GM12878 (cell line): ENCODE measurements around the gene PRICKLE4. TPM values are rescaled to one million over a fixed set of nuclear protein-coding genes. Genes with fewer than 3 reads are reported as not detected.

Experiments used
- ASH2L ChIP-seq: fragments of 300-600, 200-600 bp; sonication (generic); IDR thresholded peaks from 2 replicates; pipeline ENCODE4 v1.6.1; 2017; ENCODE audit warnings: low read depth, mild to moderate bottlenecking, borderline replicate concordance
- BACH1 ChIP-seq: fragments of 450-650 bp; IDR thresholded peaks from 2 replicates; pipeline ENCODE4 v1.6.1; 2017; ENCODE audit warnings: mild to moderate bottlenecking, borderline replicate concordance
- BCLAF1 ChIP-seq: fragments of 450-650 bp; IDR thresholded peaks from 2 replicates; pipeline ENCODE4 v1.6.1; 2017; ENCODE audit warnings: antibody characterized with exemption, mild to moderate bottlenecking, moderate library complexity
- BMI1 ChIP-seq: fragments of 450-650 bp; IDR thresholded peaks from 2 replicates; pipeline ENCODE4 v1.6.1; 2016; ENCODE audit warnings: mild to moderate bottlenecking, moderate library complexity, borderline replicate concordance
- CHD1 ChIP-seq: IDR thresholded peaks from 2 replicates; pipeline ENCODE4 v1.6.1; 2012; ENCODE audit warnings: low read depth, low read length, improper control_type of control experiment
- E2F4 ChIP-seq: IDR thresholded peaks from 2 replicates; pipeline ENCODE4 v1.6.1; 2012; ENCODE audit warnings: low read depth, low read length, improper control_type of control experiment
- EP300 ChIP-seq, 2 experiments: fragments of 150-350 bp in 1 of 2; IDR thresholded peaks; 2 replicates each; pipeline ENCODE4 v1.6.1; 2011 to 2012; ENCODE audit warnings: low read depth in 2 of 2, low read length in 2 of 2, borderline replicate concordance in 1 of 2, improper control_type of control experiment in 1 of 2, inconsistent platforms in 1 of 2; ENCODE audit not compliant: control insufficient read depth in 1 of 2
- LARP7 ChIP-seq: fragments of 450-650 bp; IDR thresholded peaks from 2 replicates; pipeline ENCODE4 v1.6.1; 2017; ENCODE audit warnings: mild to moderate bottlenecking
- MEF2A ChIP-seq: IDR thresholded peaks from 2 replicates; pipeline ENCODE4 v1.6.1; 2011; ENCODE audit warnings: low read depth, mild to moderate bottlenecking, low read length, moderate library complexity; ENCODE audit not compliant: insufficient read depth
- MYC ChIP-seq: IDR thresholded peaks from 2 replicates; pipeline ENCODE4 v1.6.1; 2011; ENCODE audit warnings: mild to moderate bottlenecking, low read length, moderate library complexity, inconsistent platforms; ENCODE audit not compliant: insufficient read depth, insufficient replicate concordance, insufficient read length, severe bottlenecking
- NFYA ChIP-seq: IDR thresholded peaks from 2 replicates; pipeline ENCODE4 v1.6.1; 2011; ENCODE audit warnings: low read depth, mild to moderate bottlenecking, low read length, improper control_type of control experiment, borderline replicate concordance
- NR2C1 ChIP-seq: fragments of 450-650 bp; IDR thresholded peaks from 2 replicates; pipeline ENCODE4 v1.6.1; 2017; ENCODE audit warnings: antibody characterized with exemption, mild to moderate bottlenecking, moderate library complexity
- RELA ChIP-seq: fragments of 450-650 bp; IDR thresholded peaks from 2 replicates; pipeline ENCODE4 v1.8.0; 2014; ENCODE audit warnings: borderline replicate concordance; ENCODE audit not compliant: partially characterized antibody
- SIN3A ChIP-seq: IDR thresholded peaks from 2 replicates; pipeline ENCODE4 v1.6.1; 2012; ENCODE audit warnings: low read depth, low read length, improper control_type of control experiment
- SMAD1 ChIP-seq: fragments of 450-650 bp; IDR thresholded peaks from 2 replicates; pipeline ENCODE4 v1.6.1; 2018; ENCODE audit warnings: mild to moderate bottlenecking, low read depth; ENCODE audit not compliant: partially characterized antibody
- SP1 ChIP-seq: IDR thresholded peaks from one replicate; pipeline ENCODE4 v1.6.1; 2011; ENCODE audit warnings: low read depth, low read length
- TCF7 ChIP-seq: IDR thresholded peaks from 2 replicates; pipeline ENCODE4 v1.6.1; 2014; ENCODE audit warnings: antibody characterized with exemption, borderline replicate concordance
- WRNIP1 ChIP-seq: IDR thresholded peaks from 2 replicates; pipeline ENCODE4 v1.6.1; 2011; ENCODE audit warnings: low read depth, low read length, improper control_type of control experiment, borderline replicate concordance
- ZNF207 ChIP-seq: fragments of 450-650 bp; IDR thresholded peaks from 2 replicates; pipeline ENCODE4 v1.6.1; 2014; ENCODE audit warnings: antibody characterized with exemption, mild to moderate bottlenecking, borderline replicate concordance
- ZNF217 ChIP-seq: fragments of 450-650 bp; IDR thresholded peaks from 2 replicates; pipeline ENCODE4 v1.6.1; 2017; ENCODE audit warnings: antibody characterized with exemption, mild to moderate bottlenecking
- ZNF384 ChIP-seq: IDR thresholded peaks from 2 replicates; pipeline ENCODE4 v1.6.1; 2012; ENCODE audit warnings: low read depth, mild to moderate bottlenecking, low read length, improper control_type of control experiment, borderline replicate concordance
- polyA plus RNA-seq, 11 experiments: library from polyadenylated mRNA; depleted of rRNA in 4 of 11; unstranded in 6 of 11; stranded (reverse) in 5 of 11; fragments of >200 nt; fragmentation: Nextera tagmentation in 4 of 11; fragmentation: Illumina TruSeq in 1 of 11; extraction: Ambion mirVana in 4 of 11; extraction: Trizol in 1 of 11; gene quantifications; 1 replicate in 1 of 11; 2 replicates in 10 of 11; pipeline versions ENCODE4 v1.2.1 to v1.2.3, GENCODE V29; 2011 to 2016; ENCODE audit warnings: inconsistent platforms in 2 of 11, missing spikeins in 2 of 11, low read depth in 1 of 11
- total RNA-seq, 4 experiments: library from RNA; depleted of rRNA in 3 of 4; stranded (reverse); fragments of >200 nt in 3 of 4; fragmentation: Illumina TruSeq in 1 of 4; extraction: Trizol in 1 of 4; gene quantifications; 2 replicates each; pipeline versions ENCODE4 v1.2.1 to v1.2.3, GENCODE V29; 2013 to 2021
- TF ChIP-seq, protein P1 (sequence below): fragments of 150-350 bp; IDR thresholded peaks from 2 replicates; pipeline ENCODE4 v1.6.1; 2014; ENCODE audit warnings: mild to moderate bottlenecking, low read depth, low read length
- TF ChIP-seq, protein P2 (sequence below): fragments of 450-650 bp; IDR thresholded peaks from 2 replicates; pipeline ENCODE4 v1.6.1; 2017; ENCODE audit warnings: low read depth, mild to moderate bottlenecking, moderate library complexity

The PRICKLE4 gene
- total and polyA plus RNA-seq, 10 of the 15 experiments (the other 5 are each of a cell fraction or from before 2014, with no cell fraction given): 0.33 to 0.85 (median 0.35) TPM; not detected in 7

DNA sequence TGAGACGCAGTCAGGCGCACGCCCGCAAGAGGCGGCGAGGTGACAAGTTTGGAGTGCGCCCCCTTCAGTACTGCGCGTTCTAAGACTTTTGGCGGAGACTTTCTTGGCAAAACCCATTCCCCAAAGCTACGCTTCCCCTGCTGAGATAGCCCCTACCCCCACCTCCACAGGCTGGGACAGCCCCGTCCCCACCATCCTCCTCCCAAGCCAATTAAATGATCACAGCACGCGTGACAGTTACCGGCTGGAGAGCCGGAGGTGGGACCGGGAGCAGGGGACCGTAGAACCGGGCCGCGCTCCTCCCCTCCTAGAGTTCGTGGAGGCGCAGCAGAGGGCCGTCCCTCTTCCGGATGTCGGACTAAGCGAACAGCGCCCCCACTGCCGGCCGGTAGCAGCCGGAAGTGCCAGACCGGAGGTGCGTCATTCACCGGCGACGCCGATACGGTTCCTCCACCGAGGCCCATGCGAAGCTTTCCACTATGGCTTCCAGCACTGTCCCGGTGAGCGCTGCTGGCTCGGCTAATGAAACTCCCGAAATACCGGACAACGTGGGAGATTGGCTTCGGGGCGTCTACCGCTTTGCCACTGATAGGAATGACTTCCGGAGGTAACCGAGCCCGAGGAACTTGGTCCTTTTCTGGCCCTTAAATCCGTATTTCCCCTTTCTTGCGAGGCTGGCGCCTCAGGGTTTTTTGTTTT lies 6.8 kb downstream of the PRICKLE4 start, which contains the start of gene TOMM6 (continued):
- TF ChIP-seq, protein P1, sequence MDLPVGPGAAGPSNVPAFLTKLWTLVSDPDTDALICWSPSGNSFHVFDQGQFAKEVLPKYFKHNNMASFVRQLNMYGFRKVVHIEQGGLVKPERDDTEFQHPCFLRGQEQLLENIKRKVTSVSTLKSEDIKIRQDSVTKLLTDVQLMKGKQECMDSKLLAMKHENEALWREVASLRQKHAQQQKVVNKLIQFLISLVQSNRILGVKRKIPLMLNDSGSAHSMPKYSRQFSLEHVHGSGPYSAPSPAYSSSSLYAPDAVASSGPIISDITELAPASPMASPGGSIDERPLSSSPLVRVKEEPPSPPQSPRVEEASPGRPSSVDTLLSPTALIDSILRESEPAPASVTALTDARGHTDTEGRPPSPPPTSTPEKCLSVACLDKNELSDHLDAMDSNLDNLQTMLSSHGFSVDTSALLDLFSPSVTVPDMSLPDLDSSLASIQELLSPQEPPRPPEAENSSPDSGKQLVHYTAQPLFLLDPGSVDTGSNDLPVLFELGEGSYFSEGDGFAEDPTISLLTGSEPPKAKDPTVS: peak; percentile 70; the same call in 1 of the 2 replicates
- TF ChIP-seq BACH1 (no peak; the same call in 1 of the 2 replicates), SIN3A (peak; percentile 96), LARP7 (0 out of 2 replicates have a peak, but pooled peaks have one; percentile 19), NFYA (no peak), RELA (peak; percentile 73), WRNIP1 (no peak; the same call in 1 of the 2 replicates), ZNF207 (peak; percentile 87), SP1 (peak; percentile 33), MEF2A (no peak), BCLAF1 (no peak), TCF7 (no peak), NR2C1 (peak; percentile 75), CHD1 (no peak), E2F4 (no peak), BMI1 (no peak), ASH2L (peak; percentile 24; the same call in 1 of the 2 replicates), ZNF217 (no peak), ZNF384 (no peak), EP300 (IDR thresholded peaks at IDR 0.05; ENCODE audit: borderline replicate concordance in 1 of 2, control insufficient read depth in 1 of 2, low read depth in 2 of 2, low read length in 2 of 2) (no peak), MYC (peak; percentile 81), SMAD1 (peak; percentile 71)
- TF ChIP-seq, protein P2, sequence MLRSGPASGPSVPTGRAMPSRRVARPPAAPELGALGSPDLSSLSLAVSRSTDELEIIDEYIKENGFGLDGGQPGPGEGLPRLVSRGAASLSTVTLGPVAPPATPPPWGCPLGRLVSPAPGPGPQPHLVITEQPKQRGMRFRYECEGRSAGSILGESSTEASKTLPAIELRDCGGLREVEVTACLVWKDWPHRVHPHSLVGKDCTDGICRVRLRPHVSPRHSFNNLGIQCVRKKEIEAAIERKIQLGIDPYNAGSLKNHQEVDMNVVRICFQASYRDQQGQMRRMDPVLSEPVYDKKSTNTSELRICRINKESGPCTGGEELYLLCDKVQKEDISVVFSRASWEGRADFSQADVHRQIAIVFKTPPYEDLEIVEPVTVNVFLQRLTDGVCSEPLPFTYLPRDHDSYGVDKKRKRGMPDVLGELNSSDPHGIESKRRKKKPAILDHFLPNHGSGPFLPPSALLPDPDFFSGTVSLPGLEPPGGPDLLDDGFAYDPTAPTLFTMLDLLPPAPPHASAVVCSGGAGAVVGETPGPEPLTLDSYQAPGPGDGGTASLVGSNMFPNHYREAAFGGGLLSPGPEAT: peak; percentile 99
